ENCODE data around the gene ALB.

Gene ALB

DNA sequence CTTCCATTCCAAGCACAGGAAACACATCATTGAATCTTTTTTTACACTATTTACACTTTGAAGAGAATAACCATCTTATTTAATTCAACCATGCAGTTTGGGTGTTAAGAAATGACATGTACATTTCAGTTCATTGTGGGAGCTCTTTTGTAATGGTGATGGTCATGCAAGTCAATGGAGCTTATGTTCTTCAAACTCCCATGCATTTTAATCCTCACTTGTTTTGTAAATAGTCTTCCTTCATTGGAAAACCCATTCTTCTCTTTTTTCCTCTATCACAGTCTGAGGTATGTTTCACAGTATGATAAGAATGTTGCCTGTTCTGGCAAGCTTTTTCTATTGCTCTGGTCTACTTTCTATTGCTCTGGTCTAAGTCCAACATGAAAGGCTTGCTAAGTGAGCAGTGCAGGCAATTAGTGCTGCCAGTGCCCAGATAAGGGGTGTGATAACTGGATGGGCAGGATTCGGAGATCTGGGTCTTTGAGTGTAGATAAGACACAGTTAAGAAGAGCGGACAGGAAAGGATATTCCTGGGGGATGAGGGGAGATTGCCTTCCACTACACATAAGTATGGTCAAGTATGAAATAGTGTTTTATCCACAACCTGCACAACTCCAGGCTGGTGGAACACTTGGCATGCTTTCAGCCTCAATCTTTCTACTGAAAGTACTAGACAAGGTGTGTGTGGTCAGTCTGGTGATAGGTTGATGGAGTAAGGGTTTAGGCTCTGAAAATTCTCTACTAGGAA lies 49.0 kb downstream of the ALB start:
- DNase-seq = no peak

GRCh38 chr4:73453701-73454005 lies 49.6 kb downstream of the ALB start:
- no peak for DNase-seq

GRCh38 chr4:73454920-73455319 lies 50.8 kb downstream of the ALB start:
- DNase-seq = no peak

GRCh38 chr4:73456177-73457022 lies 52.3 kb downstream of the ALB start:
- DNase-seq = no peak

DNA sequence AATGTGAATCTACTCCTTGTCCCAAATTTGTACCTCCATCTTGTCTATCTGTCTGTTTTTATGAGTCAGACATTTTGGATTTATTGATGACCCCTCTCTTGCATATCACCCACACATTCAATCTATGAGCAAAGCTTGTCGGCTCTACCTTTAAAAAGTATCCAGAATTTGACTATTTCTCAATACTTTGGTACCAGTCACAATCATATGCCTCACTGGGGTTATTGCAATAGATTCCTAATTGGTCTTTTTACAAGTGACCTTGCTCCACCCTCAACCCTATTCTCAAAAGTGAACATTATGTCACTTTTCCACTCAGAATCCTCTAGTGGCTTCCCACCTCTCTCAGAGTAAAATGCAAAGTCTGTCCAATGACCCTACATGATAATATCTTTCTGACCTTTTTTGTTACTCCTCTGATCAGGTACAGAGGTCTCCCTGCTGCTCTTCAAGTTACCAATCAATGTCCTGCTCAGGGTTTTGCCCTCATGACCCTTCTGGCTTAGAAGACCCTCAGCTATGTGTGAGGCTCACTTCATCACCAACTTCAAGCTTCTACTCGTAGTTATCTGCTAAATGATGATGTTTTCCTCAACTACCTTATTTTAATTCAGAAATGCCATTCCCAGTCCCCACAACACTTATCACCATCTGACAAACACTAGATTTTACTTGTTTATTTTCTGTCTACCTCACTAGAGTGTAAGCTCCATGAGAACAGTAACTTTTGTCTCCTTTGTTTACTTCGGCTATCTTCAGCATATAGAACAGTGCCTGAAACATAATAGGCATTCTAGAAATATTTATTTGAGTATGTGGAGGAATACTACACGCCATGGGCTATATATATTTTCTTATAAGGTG lies 54.3 kb downstream of the ALB start:
- DNase-seq = no peak

DNA sequence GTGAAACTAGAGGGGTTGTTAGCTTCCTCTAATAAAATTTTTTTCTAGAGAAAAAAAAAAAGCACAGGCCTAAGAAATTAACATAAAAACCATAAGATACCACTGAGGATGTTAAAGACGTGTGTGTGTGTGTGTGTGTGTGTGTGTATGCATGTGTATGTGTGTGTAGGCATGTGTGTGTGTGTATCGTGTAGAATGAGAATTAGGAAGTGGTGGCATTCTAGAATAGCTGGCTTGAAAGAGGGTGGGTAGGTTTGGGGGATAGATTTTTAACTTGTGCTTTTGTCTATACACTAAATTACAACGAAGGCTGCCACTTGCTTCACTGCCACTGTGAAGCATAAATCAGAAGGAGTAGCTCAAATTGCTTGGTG lies 54.9 kb downstream of the ALB start:
- no peak for DNase-seq

DNA sequence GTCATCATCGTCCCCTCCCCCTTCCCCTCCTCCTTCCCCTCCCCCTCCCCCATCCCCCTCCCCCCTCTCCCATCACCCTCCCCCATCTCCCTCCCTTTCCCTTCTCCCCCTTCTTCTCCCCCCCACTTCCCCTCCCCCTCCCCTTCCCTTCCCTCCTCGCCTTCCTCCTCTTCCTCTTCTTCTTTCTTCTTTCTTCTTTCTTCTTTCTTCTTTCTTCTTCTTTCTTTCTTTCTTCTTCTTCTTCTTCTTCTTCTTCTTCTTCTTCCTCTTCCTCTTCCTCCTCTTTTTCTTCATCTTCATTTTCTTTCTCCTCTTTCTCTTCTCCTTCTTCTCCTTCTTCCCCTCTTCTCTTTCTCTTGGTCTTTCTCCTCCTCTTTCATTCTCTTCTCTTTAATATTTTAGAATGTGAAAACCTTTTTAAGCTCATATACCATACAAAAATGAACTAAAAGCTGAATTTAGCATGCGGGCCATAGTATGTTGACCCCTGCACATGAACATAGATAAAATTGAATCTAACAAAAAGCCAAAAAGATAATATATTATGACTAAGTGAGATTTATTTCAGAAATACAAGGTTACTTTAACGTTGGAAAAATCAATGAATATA lies 56.9 kb downstream of the ALB start:
- no peak for DNase-seq

DNA sequence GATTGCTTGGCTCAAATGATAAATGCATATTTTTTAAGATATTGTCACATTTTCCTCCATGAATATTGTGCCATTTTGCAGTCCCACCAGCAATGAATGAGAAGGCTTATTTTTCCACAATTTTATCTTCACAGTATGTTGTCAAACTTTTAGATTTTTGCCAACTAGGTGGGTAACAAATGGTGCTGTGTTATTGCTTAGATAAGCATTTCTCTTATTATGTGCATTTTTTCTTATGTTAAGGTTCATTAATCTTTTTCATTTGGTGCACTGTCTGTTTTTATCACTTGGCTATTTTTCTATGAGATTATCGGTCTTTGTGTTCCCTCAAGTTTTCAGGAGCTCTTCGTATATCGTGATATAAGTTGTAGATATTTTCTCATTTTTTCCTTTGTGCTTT lies 64.1 kb downstream of the ALB start:
- DNase-seq = no peak

DNA sequence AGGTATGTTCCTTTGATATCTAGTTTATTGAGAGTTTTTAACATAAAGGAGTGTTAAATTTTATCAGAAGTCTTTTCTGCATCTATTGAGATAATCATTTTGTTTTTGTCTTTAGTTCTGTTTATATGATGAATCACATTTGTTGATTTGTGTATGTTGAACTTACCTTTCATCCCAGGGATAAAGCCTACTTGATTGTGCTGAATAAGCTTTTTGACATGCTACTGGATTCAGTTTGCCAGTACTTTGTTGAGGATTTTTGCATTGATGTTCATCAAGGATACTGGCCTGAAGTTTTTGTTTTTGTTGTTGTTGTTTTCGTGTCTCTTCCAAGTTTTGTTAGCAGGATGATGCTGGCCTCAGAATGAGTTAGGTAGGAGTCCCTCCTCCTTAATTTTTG lies 66.6 kb downstream of the ALB start:
- no peak for DNase-seq

Data from activated CD8-positive, alpha-beta memory T cell treated with anti-CD3 and anti-CD28 coated beads, Interleukin-2, amount 50 U/mL, for 48 hours (primary cell).